HepG2 (cell line): ENCODE data around the gene ATG9A. TPM values are rescaled to one million over a fixed set of nuclear protein-coding genes. Genes with fewer than 3 reads are reported as not detected.

Source experiments
- DMAP1 ChIP-seq: IDR thresholded peaks from 2 replicates; pipeline ENCODE4 v1.6.1; 2016
- EZH2 ChIP-seq: conservative IDR thresholded peaks from 2 replicates; pipeline ENCODE4 v1.6.1; 2012; ENCODE audit warnings: mild to moderate bottlenecking, low read depth, low read length, moderate library complexity
- KLF12 ChIP-seq: sonication (generic); formaldehyde crosslinking; IDR thresholded peaks from 2 replicates; pipeline ENCODE4 v1.4.0; 2020; ENCODE audit warnings: missing genetic modification reagents, borderline replicate concordance
- NRL ChIP-seq: sonication (generic); formaldehyde crosslinking; IDR thresholded peaks from 2 replicates; pipeline ENCODE4 v1.5.0; 2020; ENCODE audit warnings: missing genetic modification reagents, mild to moderate bottlenecking, moderate library complexity, borderline replicate concordance
- RBFOX2 ChIP-seq: fragments of 200-400 bp; formaldehyde crosslinking; IDR thresholded peaks from 2 replicates; pipeline ENCODE4 v1.6.1; 2017; ENCODE audit warnings: low read depth, mild to moderate bottlenecking, low read length
- SNAPC4 ChIP-seq: sonication (generic); formaldehyde crosslinking; IDR thresholded peaks from 2 replicates; pipeline ENCODE4 v1.4.0; 2020; ENCODE audit warnings: mild to moderate bottlenecking, missing genetic modification reagents
- TEF ChIP-seq: sonication (generic); formaldehyde crosslinking; IDR thresholded peaks from 2 replicates; pipeline ENCODE4 v1.5.0; 2020; ENCODE audit warnings: missing genetic modification reagents
- ZKSCAN8 ChIP-seq: IDR thresholded peaks from 2 replicates; pipeline ENCODE4 v1.6.1; 2016; ENCODE audit warnings: borderline replicate concordance, missing genetic modification reagents, missing compliant biosample characterization
- ZNF12 ChIP-seq: sonication (generic); formaldehyde crosslinking; IDR thresholded peaks from 2 replicates; pipeline ENCODE4 v1.5.0; 2020; ENCODE audit warnings: missing genetic modification reagents
- ZNF557 ChIP-seq: sonication (generic); formaldehyde crosslinking; IDR thresholded peaks from 2 replicates; pipeline ENCODE4 v1.4.0; 2020; ENCODE audit warnings: missing genetic modification reagents
- ZNF687 ChIP-seq: sonication (generic); formaldehyde crosslinking; IDR thresholded peaks from 2 replicates; pipeline ENCODE4 v1.5.1; 2020; ENCODE audit warnings: mild to moderate bottlenecking, missing genetic modification reagents, moderate library complexity
- polyA plus RNA-seq, 8 experiments: library from polyadenylated mRNA; depleted of rRNA in 3 of 8; stranded (reverse) in 7 of 8; unstranded in 1 of 8; fragments of >200 nt; fragmentation: Illumina TruSeq in 4 of 8; extraction: Trizol in 4 of 8; gene quantifications; 2 replicates each; pipeline versions ENCODE4 v1.2.1 to v1.2.3, GENCODE V29; 2011 to 2016; ENCODE audit warnings: low read depth in 4 of 8, missing spikeins in 1 of 8, mixed read lengths in 1 of 8; ENCODE audit not compliant: insufficient read depth in 1 of 8
- total RNA-seq, 5 experiments: library from RNA; depleted of rRNA; stranded (reverse); fragments of >200 nt; fragmentation: Illumina TruSeq; extraction: Trizol; gene quantifications; 2 replicates each; pipeline ENCODE4 v1.2.3, GENCODE V29; 2016; ENCODE audit warnings: low read depth in 1 of 5
- TF ChIP-seq, protein P1 (sequence below): sonication (generic); formaldehyde crosslinking; IDR thresholded peaks from 2 replicates; pipeline ENCODE4 v1.4.0; 2020; ENCODE audit warnings: mild to moderate bottlenecking, missing genetic modification reagents
- TF ChIP-seq, protein P2 (sequence below): sonication (generic); formaldehyde crosslinking; IDR thresholded peaks from 2 replicates; pipeline ENCODE4 v1.4.0; 2020; ENCODE audit warnings: missing genetic modification reagents, borderline replicate concordance

Gene ATG9A
- total and polyA plus RNA-seq, 2 of the 13 experiments (the other 11 are each of a cell fraction or from before 2014, with no cell fraction given): 35.0 to 131 TPM

DNA sequence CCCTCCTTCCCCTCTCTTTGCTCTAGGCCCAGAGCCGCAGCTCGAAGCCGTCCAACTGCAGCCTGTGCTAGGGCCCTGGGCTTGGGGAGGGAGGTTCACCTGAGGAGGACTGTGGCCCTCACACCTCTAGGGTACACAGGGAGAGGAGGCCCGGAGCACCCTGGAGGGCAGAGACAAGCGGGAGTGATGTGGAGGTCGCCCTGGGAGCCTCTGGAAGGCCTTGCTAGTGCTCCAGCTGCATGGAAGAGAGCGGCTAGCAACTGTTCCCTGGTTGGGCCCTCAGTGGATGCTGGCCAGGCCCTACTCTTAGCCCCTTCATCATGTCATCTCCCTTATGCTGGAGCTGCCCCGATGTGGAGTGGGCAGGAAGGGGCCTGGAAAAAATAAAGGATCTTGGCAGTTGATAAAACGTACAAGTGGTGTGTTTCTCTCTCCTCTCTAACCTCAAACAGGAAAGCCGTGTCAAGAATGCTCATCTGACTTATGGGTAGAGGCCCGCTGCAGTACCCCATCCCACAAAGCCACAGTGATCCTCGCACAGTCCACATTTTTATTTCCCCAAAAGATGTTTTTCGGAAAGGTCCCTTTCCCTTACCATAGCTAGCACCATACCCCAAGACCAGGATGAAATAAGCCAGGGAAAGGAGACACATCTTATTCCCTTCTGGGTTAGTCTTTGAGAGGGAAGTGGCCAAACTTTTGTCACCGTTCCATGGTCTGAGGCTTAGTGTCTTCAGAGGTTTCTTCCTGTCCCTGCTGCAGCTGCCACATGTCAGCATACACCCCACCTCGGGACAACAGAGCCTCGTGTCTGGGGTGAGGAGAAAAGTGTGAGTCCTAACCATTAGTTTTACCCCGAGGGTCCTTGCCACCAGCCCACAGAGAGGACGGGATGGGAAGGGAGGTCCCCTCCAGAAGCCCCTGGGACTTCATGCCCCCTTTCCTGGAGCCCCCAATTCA lies 19.9 kb downstream of the ATG9A start (continued):
- TF ChIP-seq KLF12 (CRISPR knock-in tag) (no peak), TEF (CRISPR knock-in tag) (no peak), ZNF12 (CRISPR knock-in tag) (no peak), EZH2 (no peak), SNAPC4 (CRISPR knock-in tag) (no peak), DMAP1 (CRISPR knock-in tag) (no peak), ZKSCAN8 (CRISPR knock-in tag) (no peak), ZNF687 (CRISPR knock-in tag) (peak; percentile 66), NRL (0 out of 2 replicates have a peak, but pooled peaks have one; percentile 64), ZNF557 (CRISPR knock-in tag) (no peak), RBFOX2 (peak; percentile 44; the same call in 1 of the 2 replicates)
- TF ChIP-seq, protein P1, sequence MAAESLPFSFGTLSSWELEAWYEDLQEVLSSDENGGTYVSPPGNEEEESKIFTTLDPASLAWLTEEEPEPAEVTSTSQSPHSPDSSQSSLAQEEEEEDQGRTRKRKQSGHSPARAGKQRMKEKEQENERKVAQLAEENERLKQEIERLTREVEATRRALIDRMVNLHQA: no peak
- TF ChIP-seq, protein P2, sequence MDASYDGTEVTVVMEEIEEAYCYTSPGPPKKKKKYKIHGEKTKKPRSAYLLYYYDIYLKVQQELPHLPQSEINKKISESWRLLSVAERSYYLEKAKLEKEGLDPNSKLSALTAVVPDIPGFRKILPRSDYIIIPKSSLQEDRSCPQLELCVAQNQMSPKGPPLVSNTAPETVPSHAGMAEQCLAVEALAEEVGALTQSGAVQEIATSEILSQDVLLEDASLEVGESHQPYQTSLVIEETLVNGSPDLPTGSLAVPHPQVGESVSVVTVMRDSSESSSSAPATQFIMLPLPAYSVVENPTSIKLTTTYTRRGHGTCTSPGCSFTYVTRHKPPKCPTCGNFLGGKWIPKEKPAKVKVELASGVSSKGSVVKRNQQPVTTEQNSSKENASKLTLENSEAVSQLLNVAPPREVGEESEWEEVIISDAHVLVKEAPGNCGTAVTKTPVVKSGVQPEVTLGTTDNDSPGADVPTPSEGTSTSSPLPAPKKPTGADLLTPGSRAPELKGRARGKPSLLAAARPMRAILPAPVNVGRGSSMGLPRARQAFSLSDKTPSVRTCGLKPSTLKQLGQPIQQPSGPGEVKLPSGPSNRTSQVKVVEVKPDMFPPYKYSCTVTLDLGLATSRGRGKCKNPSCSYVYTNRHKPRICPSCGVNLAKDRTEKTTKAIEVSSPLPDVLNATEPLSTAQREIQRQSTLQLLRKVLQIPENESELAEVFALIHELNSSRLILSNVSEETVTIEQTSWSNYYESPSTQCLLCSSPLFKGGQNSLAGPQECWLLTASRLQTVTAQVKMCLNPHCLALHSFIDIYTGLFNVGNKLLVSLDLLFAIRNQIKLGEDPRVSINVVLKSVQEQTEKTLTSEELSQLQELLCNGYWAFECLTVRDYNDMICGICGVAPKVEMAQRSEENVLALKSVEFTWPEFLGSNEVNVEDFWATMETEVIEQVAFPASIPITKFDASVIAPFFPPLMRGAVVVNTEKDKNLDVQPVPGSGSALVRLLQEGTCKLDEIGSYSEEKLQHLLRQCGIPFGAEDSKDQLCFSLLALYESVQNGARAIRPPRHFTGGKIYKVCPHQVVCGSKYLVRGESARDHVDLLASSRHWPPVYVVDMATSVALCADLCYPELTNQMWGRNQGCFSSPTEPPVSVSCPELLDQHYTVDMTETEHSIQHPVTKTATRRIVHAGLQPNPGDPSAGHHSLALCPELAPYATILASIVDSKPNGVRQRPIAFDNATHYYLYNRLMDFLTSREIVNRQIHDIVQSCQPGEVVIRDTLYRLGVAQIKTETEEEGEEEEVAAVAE (CRISPR knock-in tag): no peak
